Trophoblast cell (in vitro differentiated cells and primary cell): ENCODE measurements around the gene PNPLA5.

Source experiments
- DNase-seq, 2 donors: peaks; one replicate each; pipeline ENCODE4 v3.0.0-alpha.2; 2016
- H2AFZ ChIP-seq: 2 replicates; pipeline ENCODE4 v1.6.1; 2013; ENCODE audit warnings: low read length, moderate library complexity, mild to moderate bottlenecking; ENCODE audit not compliant: insufficient read depth, poor library complexity
- H2AK5ac ChIP-seq: 2 replicates; pipeline ENCODE4 v1.6.1; 2013; ENCODE audit warnings: mild to moderate bottlenecking, low read length
- H2BK120ac ChIP-seq: 2 replicates; pipeline ENCODE4 v1.6.1; 2013; ENCODE audit warnings: low read length, mild to moderate bottlenecking, moderate library complexity; ENCODE audit not compliant: insufficient read depth, poor library complexity
- H2BK12ac ChIP-seq: 2 replicates; pipeline ENCODE4 v1.6.1; 2013; ENCODE audit warnings: mild to moderate bottlenecking, low read length, moderate library complexity
- H2BK5ac ChIP-seq: 2 replicates; pipeline ENCODE4 v1.6.1; 2013; ENCODE audit warnings: low read length, low read depth, moderate library complexity, mild to moderate bottlenecking; ENCODE audit not compliant: poor library complexity
- H3K14ac ChIP-seq: 2 replicates; pipeline ENCODE4 v1.6.1; 2013; ENCODE audit warnings: mild to moderate bottlenecking, low read length
- H3K18ac ChIP-seq: 2 replicates; pipeline ENCODE4 v1.6.1; 2013; ENCODE audit warnings: mild to moderate bottlenecking, low read length
- H3K23ac ChIP-seq: 2 replicates; pipeline ENCODE4 v1.6.1; 2013; ENCODE audit warnings: low read length
- H3K27ac ChIP-seq: 2 replicates; pipeline ENCODE4 v1.5.1; 2013; ENCODE audit warnings: low read depth, mild to moderate bottlenecking, inconsistent platforms, low read length, moderate library complexity
- H3K27me3 ChIP-seq: 2 replicates; pipeline ENCODE4 v1.6.1; 2013; ENCODE audit warnings: inconsistent platforms, mild to moderate bottlenecking, low read length, moderate library complexity; ENCODE audit not compliant: insufficient read depth
- H3K36me3 ChIP-seq, 2 experiments: 1 replicate in 1 of 2; 2 replicates in 1 of 2; pipeline ENCODE4 v1.6.1; 2013; ENCODE audit warnings: low read length in 2 of 2, mild to moderate bottlenecking in 2 of 2, moderate library complexity in 1 of 2; ENCODE audit not compliant: insufficient read depth in 2 of 2, control insufficient read depth in 1 of 2
- H3K4ac ChIP-seq: 2 replicates; pipeline ENCODE4 v1.6.1; 2013; ENCODE audit warnings: low read depth, mild to moderate bottlenecking, low read length, moderate library complexity
- H3K4me1 ChIP-seq, 2 experiments: 1 replicate in 1 of 2; 2 replicates in 1 of 2; pipeline ENCODE4 v1.6.1; 2013; ENCODE audit warnings: low read length in 2 of 2, mild to moderate bottlenecking in 2 of 2, moderate library complexity in 1 of 2; ENCODE audit not compliant: insufficient read depth in 2 of 2, control insufficient read depth in 1 of 2
- H3K4me2 ChIP-seq: 2 replicates; pipeline ENCODE4 v1.6.1; 2013; ENCODE audit warnings: inconsistent platforms, mild to moderate bottlenecking, low read length, moderate library complexity
- H3K4me3 ChIP-seq: 2 replicates; pipeline ENCODE4 v1.5.1; 2013; ENCODE audit warnings: mild to moderate bottlenecking, low read depth, low read length, inconsistent platforms
- H3K79me1 ChIP-seq: one replicate; pipeline ENCODE4 v1.6.1; 2013; ENCODE audit warnings: low read length
- H3K79me2 ChIP-seq: 2 replicates; pipeline ENCODE4 v1.6.1; 2013; ENCODE audit warnings: low read length, mild to moderate bottlenecking; ENCODE audit not compliant: control insufficient read depth, insufficient read depth, poor library complexity
- H3K9ac ChIP-seq: 2 replicates; pipeline ENCODE4 v1.6.1; 2013; ENCODE audit warnings: mild to moderate bottlenecking, low read length
- H3K9me3 ChIP-seq: 2 replicates; pipeline ENCODE4 v1.6.1; 2013; ENCODE audit warnings: low read depth, mild to moderate bottlenecking, control low read depth, inconsistent platforms, low read length; ENCODE audit not compliant: insufficient read depth
- H4K12ac ChIP-seq: 2 replicates; pipeline ENCODE4 v1.6.1; 2013; ENCODE audit warnings: low read depth, mild to moderate bottlenecking, low read length, moderate library complexity
- H4K8ac ChIP-seq: 2 replicates; pipeline ENCODE4 v1.6.1; 2013; ENCODE audit warnings: low read depth, mild to moderate bottlenecking, low read length, moderate library complexity
- H4K91ac ChIP-seq: one replicate; pipeline ENCODE4 v1.6.1; 2013; ENCODE audit warnings: low read depth, mild to moderate bottlenecking, low read length, moderate library complexity
- WGBS: extraction: QIAGEN DNeasy Blood & Tissue Kit; methylation state at CpG from one replicate; pipeline ENCODE4 v1.1.7; 2013; ENCODE audit warnings: missing lambda C conversion rate; ENCODE audit not compliant: insufficient read length, insufficient coverage; ENCODE audit errors: extremely low coverage; 5-methylcytosine and 5-hydroxymethylcytosine counted together

Gene PNPLA5

DNA sequence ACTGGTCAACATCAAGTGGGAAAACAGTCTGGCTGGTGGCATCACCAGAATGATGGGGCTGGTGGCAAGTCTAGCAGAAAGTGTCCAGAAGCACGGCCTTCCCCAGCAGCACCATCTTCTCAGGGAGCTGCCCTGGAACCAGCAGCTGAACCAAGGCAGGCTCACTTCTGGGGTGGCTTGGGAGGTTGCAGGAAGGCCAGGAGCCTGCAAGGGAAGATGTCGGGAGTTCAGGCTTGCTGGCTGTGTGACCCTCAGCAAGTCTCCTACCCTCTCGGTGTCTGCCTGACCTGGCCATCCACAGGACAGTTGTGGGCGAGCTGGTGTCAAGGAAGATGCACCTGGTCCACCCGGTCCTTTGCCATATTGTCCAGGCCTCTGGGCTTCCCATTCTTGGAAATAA, 2.3 kb upstream of the PNPLA5 start:
- no peak overlapping the region for H2BK12ac ChIP-seq
- no peak overlapping the region for H3K27ac ChIP-seq
- H3K23ac ChIP-seq = no peak overlapping the region
- no peaks in the 10 kb centered on the region for H3K36me3 ChIP-seq
- no peak overlapping the region for H3K4me2 ChIP-seq
- no peak overlapping the region for H2AFZ ChIP-seq
- no peaks in the 10 kb centered on the region for H3K79me1 ChIP-seq
- H3K4me3 ChIP-seq = no peak overlapping the region
- H3K27me3 ChIP-seq = peaks cover 22% of the 10 kb centered on the region
- no peaks in the 10 kb centered on the region for H3K79me2 ChIP-seq
- H3K14ac ChIP-seq = no peak overlapping the region
- H2BK5ac ChIP-seq = no peak overlapping the region
- no peak overlapping the region for H3K4ac ChIP-seq
- H3K4me1 ChIP-seq = peaks cover 0 to 4% of the 10 kb centered on the region in 2 experiments
- no peak overlapping the region for H3K18ac ChIP-seq
- no CpG with 5 or more reads among the region's 5 CpGs for whole genome bisulfite sequencing
- H2AK5ac ChIP-seq = no peak overlapping the region
- peaks cover 2% of the 10 kb centered on the region for H3K9me3 ChIP-seq
- no peak overlapping the region for H4K8ac ChIP-seq
- no peak overlapping the region for H4K91ac ChIP-seq
- DNase-seq = no peak
- H2BK120ac ChIP-seq = no peak overlapping the region
- no peak overlapping the region for H3K9ac ChIP-seq
- H4K12ac ChIP-seq = no peak overlapping the region

GRCh38 chr22:43893266-43893665, 1.5 kb upstream of the PNPLA5 start:
- H3K27me3 ChIP-seq = peaks cover 22% of the 10 kb centered on the region
- H3K23ac ChIP-seq = no peak overlapping the region
- H3K9ac ChIP-seq = no peak overlapping the region
- no peak overlapping the region for H3K27ac ChIP-seq
- no peak overlapping the region for H2BK12ac ChIP-seq
- H3K79me1 ChIP-seq = no peaks in the 10 kb centered on the region
- no peak overlapping the region for H3K4me3 ChIP-seq
- no peak overlapping the region for H2AK5ac ChIP-seq
- no peak overlapping the region for H4K12ac ChIP-seq
- H4K8ac ChIP-seq = no peak overlapping the region
- H3K4me2 ChIP-seq = no peak overlapping the region
- WGBS = no CpG with 5 or more reads among the region's 5 CpGs
- no peaks in the 10 kb centered on the region for H3K36me3 ChIP-seq
- H3K14ac ChIP-seq = no peak overlapping the region
- no peak overlapping the region for H2BK120ac ChIP-seq
- no peak for DNase-seq
- H3K9me3 ChIP-seq = peaks cover 2% of the 10 kb centered on the region
- no peaks in the 10 kb centered on the region for H3K79me2 ChIP-seq
- no peak overlapping the region for H2BK5ac ChIP-seq
- H4K91ac ChIP-seq = no peak overlapping the region
- H2AFZ ChIP-seq = no peak overlapping the region
- H3K18ac ChIP-seq = no peak overlapping the region
- peaks cover 0 to 4% of the 10 kb centered on the region in 2 experiments for H3K4me1 ChIP-seq
- no peak overlapping the region for H3K4ac ChIP-seq

GRCh38 chr22:43892183-43892894, 526 bp upstream of the PNPLA5 start:
- no peaks in the 10 kb centered on the region for H3K36me3 ChIP-seq
- H2AFZ ChIP-seq = no peak overlapping the region
- peaks cover 2% of the 10 kb centered on the region for H3K9me3 ChIP-seq
- no peak overlapping the region for H2BK5ac ChIP-seq
- no peak overlapping the region for H2BK12ac ChIP-seq
- no peak overlapping the region for H3K27ac ChIP-seq
- no peaks in the 10 kb centered on the region for H3K79me1 ChIP-seq
- H3K9ac ChIP-seq = no peak overlapping the region
- no CpG with 5 or more reads among the region's 15 CpGs for WGBS
- no peak overlapping the region for H3K14ac ChIP-seq
- no peak overlapping the region for H4K8ac ChIP-seq
- no peak overlapping the region for H3K23ac ChIP-seq
- no peak overlapping the region for H2BK120ac ChIP-seq
- no peak overlapping the region for H4K12ac ChIP-seq
- no peak overlapping the region for H2AK5ac ChIP-seq
- H3K27me3 ChIP-seq = peaks cover 22% of the 10 kb centered on the region
- H3K4me1 ChIP-seq = peaks cover 0 to 4% of the 10 kb centered on the region in 2 experiments
- no peaks in the 10 kb centered on the region for H3K79me2 ChIP-seq
- no peak for DNase-seq
- no peak overlapping the region for H3K4me3 ChIP-seq
- H4K91ac ChIP-seq = no peak overlapping the region
- H3K4me2 ChIP-seq = no peak overlapping the region
- H3K4ac ChIP-seq = no peak overlapping the region
- no peak overlapping the region for H3K18ac ChIP-seq

DNA sequence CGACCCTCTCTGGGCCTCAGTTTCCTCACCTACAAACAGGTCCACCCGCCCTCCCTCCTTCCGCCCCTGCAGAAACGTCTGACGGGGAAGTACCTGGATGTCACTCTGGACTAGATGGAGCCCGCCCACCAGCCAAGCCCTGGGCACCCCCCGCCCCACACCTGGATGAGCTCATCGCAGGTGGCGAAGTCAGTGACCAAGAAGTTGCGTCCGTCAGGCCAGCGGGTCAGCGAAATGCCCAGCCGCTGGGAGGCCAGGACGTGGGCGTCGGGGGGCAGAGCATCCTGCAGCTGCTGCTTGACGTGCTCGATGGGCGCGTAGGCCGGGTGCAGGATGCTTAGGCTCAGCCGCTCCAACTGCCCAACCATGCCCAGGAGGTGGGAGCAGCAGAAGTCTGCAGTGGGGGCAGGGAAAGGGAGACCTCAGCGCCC, 897 bp downstream of the PNPLA5 start:
- WGBS = no CpG with 5 or more reads among the region's 24 CpGs
- H2BK5ac ChIP-seq = no peak overlapping the region
- H3K36me3 ChIP-seq = no peaks in the 10 kb centered on the region

More for the DNA sequence above, 897 bp downstream of the PNPLA5 start:
- Histone ChIP-seq H2BK120ac (no peak overlapping the region), H4K91ac (no peak overlapping the region), H3K79me1 (no peaks in the 10 kb centered on the region), H4K8ac (no peak overlapping the region), H2BK12ac (no peak overlapping the region), H3K4me3 (no peak overlapping the region), H3K27ac (no peak overlapping the region), H2AK5ac (no peak overlapping the region), H3K18ac (no peak overlapping the region), H3K9ac (no peak overlapping the region), H3K79me2 (no peaks in the 10 kb centered on the region), H3K23ac (no peak overlapping the region), H3K4me2 (no peak overlapping the region), H4K12ac (no peak overlapping the region), H3K4me1 (peaks cover 0 to 4% of the 10 kb centered on the region in 2 experiments), H3K4ac (no peak overlapping the region), H3K9me3 (peaks cover 2% of the 10 kb centered on the region), H3K27me3 (peaks cover 22% of the 10 kb centered on the region), H2AFZ (no peak overlapping the region), H3K14ac (no peak overlapping the region)
- no peak for DNase-seq
